ENCODE data around the gene CD247.
A peak's percentile ranks its signal among the peaks of the same experiment; 100 is the strongest.

CD247 gene

DNA sequence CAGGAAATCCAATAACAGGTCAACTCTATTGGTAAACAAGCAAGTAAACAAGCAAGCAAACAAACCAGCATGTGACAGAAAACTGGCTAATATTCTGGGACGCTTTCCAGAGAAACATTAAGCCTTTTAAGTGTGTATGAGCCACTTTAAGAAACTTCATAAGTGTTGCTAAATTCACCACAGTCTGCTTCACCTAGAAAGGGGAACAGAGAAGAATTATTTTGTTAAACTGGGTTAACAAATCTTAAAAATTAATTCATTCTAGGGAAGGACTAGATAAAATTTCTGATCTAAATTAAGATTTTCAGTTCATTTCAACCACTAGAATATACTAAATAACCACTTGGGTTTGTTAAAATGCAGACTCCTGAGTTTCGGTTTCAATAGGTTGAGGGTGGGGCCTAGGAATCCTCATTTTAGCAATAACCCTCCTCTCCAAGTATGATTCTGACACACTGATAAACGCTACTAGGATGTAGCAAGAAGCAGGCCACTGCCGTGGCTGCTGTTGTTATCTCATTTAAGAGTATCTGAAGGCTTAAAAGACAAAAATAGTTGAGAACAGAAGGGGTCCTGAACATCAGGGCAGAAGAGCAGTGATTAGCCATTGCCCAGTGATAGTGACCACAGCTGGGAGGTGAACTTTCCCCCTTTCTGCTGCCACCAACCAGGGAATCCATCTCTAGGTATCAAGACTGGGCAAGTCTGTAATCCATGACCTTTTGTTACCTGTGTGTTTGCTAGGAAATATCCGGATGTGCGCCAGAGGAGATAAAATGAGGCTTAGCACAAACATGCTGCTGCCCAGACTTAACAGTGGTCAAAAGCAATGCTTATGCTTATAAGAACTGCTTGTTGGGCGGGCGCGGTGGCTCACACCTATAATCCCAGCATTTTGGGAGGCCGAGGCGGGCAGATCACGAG is 24.0 kb upstream of the CD247 start:
- DNase-seq: no peak

DNA sequence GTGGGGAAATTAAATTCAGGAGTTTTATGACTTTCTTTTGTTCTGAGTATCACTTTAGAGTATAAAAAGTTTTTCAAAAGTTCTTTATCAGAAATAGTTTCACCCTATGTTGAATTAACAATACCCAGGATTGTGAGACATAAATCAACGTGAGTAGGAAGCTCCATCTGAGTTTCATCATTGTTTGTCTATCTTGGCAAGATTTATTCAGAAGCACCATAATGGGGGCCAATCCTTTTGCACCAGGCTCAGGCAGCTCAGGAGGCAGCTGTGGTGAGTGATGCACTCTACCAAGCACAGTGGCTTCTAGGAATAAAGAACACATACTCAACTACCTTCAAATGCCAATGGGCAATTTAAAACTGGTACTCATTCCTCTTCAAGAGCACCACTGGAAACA is 23.3 kb upstream of the CD247 start:
- DNase-seq: no peak

DNA sequence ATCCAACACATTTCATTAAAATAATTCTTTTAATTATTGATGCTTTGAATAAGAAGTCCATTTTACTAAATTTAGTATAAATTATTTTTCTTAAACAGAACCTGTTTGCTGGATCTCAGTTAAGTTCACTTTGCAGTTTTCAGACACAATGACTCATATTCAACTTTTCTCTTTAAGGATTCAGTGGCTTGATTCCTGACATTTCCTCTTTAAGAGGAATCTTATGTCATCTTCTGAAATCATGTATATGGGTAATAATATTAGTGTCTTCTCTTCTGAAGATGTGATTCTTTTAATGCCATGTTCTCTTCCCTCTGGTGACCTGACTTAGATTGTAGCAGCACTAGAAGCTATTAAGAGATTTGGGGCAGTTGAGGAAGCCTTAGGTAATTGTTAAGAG is 22.7 kb upstream of the CD247 start:
- no peak for DNase-seq

DNA sequence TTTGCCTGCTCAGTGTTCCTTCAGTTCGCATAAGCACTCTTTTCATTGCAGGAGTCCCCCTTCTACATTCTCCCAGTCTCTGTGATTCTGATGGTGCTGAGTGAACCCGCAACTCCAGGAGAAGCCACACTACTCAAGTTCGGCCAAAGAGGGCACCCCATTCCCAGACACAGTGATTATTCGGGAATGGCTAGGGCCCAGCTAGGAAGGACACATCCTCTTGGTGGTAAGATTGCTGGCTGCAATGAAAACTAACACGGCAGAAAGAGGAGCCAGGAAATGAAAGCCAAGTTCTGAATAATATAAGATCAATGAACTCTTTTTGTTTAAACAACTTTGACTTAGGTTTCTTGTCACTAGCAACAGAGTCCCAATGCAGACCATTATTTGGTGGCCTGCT is 20.3 kb upstream of the CD247 start:
- no peak for DNase-seq

DNA sequence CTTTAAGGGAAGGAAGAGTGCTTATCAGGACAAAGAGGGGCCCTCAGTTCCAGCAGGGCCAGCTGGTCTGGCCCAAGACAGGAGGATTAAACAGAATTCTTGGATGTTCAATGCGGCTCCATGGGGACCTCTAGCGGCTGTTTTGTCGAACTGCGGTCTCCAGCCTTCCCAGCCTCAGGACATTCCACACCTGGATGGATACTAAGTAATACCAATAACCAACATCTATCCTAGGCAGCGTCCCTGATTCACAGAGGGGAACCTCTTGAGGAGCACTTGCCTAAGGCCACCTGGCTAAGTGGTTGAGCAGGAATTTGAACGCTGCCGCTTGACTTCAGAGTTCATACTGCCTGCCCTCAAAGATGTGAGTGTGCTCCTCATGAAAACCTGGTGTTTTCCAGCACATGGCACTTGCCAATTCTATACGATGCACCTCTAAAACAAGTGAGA is 15.5 kb upstream of the CD247 start:
- peak; percentile 56 for DNase-seq

DNA sequence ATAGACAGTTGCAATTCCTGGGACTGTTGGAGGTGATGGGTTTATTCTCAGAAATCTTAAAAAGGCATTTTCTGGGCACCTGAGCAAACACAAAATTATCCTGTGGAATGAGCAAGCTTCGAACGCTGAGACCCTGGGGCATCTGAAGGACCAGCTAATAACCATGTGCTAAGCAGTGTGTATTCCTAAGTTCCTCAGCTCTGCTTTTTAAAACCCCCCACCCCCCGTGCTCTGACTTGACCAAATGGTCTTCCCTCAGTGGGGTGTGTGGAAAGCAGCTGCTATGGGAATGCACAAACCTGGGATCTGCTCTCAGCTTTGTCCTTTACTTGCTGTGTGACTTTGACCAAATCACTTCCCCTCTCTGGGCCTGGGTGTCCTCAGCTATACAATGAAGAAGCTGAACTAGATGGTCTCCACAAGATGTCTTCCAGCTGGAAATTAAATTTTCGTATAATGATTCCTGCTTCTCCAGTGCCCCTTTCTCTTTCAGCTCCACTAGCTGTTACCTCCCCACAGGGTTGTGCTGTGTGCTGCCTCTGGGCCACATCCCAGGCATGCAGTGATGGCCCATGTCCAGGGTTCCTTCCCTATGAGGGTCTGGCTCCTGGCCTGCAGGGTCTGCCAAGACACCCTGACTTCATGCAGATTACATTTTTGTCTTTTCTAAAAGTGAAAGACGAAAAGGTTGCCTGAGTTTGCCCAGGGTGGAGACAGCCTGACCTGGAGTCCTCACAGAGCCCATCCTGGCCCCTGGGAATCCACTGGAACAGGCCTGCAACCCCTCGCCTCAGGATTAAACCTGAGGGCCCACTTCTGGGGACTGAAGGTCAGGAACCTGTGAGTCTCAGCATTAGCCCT is 14.9 kb upstream of the CD247 start:
- DNase-seq: no peak

DNA sequence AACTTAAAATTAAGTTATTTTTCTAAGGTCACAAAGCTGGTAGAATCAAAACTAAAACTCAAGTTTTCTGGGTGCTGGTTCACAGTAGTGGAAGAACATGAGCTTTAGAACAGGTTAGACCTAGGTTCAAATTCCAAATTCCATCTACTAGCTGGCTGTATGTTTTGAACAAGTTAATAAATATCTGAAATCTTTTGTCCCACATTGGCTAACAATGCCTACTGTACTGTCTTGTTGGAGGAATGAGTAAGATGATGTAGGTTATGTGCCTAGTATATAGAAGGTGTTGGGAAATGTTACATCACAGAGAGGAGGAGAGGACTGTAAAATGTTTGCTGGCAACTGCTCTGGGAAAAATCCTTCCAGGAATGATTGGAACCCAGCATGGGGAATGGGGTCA is 14.0 kb upstream of the CD247 start:
- DNase-seq: no peak

DNA sequence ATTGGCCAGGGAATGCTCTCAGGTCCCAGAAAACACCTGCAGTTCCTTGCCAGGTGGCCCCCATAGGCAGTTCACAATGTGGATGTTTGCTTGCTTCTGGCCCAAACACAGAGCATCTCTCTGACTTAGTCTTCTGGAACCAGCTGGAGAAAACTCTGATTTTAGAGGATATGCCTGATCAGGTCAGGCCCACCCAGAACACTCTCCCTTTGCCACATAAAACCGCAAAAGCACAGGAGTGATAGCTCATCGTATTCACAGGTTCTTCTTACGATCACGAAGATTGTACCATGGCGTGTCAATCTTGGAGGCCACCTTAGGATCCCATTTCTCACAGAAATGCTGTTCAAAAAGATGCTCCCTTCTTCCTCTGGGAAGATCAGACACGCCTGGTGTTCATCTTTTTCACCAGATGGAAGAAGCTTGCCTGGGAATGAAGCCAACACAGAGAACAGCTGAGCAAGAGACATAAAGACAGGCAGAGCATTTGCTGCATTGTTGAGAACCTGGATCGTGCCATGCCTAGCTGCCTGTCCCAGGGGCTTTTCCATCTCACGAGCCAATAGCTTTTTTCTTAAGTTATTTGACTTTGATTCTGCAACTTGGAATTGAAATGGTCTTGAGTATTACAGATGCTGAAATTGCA is 11.6 kb upstream of the CD247 start:
- no peak for DNase-seq

DNA sequence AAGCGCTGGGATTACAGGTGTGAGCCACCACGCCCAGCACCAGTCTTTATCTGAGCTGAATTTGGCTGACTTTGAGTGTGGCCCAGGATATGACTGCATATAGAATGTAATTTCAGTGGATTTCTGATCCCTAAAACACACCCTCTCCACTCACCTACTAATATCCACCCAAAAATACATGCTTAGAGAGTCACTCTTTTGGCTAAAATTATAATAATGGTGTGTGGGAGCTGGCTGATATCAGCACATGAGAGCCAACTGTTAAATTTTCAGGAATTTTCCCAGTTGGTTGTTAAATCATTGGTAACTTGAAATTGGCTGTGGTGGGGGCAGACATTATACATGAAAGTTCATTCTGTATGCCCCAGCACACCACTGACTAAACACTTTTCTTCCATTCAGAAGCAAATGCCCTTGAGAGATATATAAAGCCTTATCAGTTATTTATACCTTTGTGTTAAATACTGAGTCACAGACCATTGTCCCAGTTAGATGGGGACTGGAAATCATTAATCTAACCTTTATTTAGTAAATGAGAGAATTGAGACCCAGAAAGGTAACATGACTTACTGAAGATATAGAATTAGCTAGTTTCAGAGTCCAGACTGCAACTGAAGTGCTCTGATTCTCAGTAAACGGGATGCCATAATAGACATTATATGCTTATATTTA is 9.9 kb upstream of the CD247 start:
- DNase-seq: no peak

DNA sequence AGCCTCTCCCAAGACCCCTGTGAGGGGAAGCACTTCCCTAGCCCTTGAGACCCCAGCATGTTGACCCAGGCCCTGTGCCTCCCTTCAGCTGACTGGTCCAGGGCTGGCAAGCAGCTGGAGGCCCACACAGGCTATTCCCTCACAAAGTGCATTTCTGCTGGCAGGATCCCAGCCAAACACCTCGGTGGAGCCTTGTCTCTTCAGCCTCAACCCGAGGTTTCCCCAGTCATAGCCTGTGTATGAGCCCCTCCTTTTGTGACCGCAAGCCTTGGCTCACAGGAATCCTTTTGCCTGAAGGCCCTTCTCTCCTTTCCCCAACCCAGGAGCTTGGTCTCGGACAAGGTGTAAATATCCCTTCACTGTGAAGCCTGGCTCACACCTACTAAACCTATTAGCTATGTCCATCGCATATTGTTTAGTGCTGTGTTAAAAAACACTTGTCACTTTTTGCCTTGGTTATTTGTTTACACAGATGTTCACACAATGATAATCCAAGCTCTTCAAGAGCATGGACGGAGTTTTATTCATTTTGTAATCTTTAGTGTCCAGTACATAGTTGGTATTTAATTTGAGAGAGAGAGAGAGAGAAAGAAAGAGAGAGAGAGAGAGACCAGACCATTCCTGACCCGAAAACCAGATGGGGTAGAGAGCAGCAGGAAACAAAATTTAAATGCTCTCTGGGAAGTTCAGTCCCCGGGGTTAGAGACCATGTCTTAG is 8.5 kb upstream of the CD247 start:
- DNase-seq: no peak

DNA sequence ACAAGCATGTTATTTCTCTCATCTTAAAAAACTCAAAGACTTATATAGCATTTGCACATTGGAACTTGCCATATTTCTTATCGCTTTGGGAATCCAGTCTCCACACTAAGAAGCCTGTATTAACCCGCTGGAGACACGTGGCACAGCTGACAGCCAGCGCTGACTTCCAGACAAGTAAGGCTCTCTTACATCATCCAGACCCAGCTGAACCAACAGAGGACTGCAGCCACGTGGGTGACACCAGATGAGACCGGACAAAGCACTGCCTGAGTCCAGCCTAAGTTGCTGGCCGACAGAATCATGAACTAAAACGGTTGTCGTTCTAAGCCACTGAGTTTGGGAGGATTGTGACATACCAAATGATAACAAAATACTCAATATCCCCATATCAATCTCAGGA is 6.3 kb upstream of the CD247 start:
- no peak for DNase-seq

DNA sequence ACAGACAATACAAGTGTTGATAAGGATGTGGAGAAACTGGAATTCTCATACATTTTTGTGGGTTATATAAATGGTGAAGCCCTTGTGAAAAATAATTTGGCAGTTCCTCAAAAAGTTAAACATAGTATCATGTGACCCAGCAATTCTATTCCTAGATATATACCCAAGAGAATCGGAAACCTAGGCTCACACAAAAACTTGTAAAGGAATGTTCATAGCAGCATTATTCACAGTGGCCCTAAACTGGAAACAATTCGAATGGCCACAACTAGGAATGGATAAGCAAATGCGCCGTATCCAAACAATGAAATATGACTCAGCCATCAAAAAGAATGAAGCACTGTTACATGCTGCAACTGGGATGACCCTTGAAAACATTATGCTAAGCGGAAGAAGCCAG is 3.9 kb upstream of the CD247 start:
- DNase-seq: no peak

DNA sequence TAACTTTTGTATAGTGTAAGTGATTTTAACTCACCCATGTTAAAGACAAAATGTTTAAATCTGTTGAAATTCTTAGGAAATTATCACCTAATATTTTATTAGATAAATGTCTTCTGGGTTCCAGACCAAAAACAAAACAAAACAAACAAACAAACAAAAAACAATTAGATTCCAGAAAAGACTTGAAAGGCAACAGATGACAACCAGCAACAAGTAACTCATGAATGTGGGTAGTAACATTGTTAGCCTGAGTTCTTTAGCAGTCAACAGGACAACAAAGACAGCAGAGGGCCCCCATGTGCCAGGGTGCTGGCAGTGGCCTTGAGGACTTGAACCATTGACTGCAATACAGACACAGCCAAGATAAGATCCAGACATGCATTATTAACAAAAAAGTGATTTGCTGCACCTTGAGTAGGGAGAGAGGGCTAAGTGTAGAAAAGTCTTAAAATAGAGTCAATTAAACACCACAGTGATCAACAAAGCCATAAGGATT is 2.4 kb upstream of the CD247 start:
- no peak for DNase-seq

DNA sequence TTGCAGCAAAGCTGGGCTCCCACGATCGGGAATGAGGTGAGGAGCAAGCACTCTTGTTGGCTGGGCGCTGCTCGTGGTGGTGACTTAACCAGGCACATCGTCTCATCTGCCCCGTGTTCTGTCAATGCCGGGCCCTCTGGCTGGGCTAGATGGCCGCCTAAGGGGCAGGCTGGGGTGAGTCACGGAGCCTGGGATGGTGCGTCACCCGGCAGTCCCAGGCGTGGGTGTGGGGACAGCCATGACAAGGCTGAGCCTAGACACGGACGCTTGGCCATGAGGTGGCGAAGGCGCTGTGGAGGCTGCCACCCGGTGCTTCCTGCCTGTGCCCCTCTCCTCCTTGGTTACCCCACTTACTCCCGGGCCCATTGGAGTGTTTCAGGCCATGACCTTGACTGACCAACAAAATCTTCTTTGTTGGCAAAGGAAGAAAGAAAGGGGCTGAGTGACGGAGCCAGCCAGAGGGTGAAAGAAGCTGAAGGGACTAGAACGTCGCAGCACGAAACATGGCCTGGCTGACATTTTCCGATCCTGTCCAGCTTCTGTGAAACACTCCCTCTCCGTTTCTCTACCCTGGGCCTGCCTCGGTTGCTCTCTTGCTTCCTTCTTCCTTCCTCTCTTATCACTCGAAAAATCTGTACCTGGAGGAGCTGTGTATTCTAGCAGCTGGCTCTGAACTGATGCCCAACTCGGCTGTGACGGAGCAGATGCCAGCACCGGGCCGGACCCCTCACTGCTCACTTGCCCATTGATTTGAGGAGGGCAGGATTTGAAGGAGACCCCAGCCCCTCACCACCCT is 596 bp downstream of the CD247 start:
- no peak for DNase-seq

DNA sequence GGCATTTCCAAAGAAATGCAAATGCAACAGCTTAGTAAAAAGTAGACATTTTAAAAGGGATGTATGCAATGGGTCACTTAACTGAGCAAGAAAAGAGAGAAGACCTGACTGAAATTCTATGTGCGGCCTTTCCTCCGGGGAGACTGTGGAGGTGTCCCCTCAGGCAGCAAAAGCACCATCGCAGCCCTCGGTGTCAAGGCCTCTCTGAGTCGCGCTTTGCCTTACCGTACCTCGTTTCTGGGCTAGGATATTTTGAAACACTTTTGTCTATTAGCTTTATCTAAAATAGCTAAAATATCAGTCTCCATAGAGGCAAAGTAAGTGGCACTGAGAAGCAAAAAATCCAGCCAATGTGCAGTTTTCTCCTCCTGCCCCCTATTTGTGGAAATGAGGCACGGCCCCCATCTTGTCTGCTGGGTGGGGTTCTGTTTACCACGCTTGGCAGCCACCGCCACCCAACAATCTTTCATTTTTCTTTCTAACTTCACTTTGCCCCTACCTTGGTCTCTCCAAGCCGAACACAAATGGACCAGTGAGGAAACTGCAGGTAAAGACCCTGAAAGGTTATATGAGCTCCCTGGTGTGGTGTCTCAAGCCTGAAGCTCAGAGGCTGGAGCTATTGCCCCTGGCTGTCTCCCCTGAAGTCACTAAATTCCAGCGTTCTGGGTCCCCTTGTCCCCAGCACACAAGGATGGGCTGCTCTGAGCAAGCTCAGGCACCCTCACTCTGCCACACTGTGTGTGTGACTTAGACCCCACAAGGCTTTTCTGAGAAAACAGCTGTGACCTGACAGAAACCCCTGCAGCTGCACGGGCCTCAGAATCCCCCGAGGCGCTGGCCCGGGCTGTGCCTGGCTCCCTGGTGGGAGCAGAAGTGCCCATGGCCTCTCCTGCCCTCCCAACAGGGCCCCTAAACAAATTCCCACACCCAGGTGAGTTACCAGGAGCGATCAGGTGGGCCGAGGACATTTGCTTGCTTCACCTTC is 1.6 kb downstream of the CD247 start:
- DNase-seq: no peak

DNA sequence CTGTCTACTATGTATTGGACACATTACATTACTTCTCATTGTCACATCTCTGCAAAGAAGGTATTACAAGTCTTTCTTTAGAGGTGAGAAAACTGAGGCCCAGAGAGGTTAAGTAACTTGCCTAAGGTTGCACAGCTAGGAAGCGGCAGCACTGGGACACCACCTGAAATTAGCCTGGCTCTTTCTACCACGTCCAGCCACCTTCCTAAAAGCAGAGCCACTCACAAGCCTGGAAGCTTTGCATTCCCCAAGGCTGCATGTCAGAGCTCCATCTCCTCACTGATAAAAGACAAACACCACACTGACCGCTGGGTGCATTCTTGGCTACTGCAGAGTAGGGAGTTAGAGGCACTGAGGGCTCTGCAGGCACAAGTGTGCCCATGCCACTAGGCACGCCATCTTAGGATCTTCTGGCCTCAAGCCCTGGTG is 2.4 kb downstream of the CD247 start:
- no peak for DNase-seq

DNA sequence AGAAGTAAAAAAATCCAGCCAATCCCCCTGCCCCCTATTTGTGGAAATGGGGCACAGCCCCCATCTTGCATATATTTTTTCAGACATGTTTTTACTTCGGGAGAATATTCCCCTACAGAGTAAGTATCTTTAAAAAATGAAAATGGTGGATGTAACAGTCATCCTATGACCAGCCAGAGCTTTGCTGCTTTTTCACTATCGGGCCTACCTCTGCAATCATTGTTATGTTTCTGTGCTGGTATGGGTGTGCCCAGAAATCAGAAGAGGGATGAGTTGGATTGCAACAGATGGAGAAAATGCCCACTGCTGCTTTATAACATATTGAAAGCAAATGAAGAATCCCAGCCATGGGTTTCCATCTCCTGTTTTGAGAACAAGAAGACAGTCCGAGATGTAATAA is 2.9 kb downstream of the CD247 start:
- DNase-seq: no peak

DNA sequence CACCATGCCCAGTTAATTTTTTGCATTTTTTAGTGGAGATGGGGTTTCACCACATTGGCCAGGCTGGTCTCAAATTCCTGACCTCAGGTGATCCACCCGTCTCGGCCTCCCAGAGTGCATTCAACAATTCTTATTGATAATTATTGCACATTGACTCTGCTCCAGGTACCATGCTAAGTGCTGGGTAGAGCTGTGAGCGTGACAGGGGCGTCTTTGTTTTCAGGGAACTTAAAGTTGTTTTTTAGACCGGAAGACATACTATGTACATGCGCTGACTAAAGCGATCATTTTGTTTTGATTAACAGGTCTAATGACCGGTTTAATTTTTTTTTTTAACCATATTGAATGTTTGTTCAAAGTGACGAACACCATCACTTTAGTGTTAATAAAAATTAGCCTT is 4.0 kb downstream of the CD247 start:
- no peak for DNase-seq

DNA sequence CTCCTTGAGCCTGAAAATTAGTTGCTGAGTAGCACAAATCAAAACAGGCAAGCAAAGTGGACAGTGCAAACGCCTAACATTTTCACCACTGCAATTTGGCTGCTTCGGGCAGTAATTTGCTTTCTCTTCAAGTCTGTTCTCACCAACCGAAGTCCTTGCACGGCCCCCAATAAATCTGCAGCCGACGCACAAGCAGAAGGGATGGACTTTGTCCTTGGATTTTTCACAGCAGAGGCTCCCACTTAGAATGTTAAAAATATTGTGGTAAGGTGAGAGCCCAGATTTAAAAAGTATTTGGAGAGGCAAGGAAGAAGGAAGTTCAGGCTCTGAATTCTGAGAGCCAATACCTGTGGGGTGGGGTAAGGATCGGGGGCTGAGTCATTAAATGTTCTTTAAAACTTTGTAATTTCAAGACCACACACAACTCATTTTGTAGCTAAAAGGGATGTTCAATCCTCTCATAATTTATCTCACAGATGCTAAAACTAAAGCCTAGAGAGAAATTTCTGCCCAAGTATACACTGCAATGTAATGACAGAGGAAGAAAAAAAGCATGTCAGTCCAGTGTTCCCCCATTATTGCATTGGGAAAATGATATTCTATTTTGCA is 6.2 kb downstream of the CD247 start:
- DNase-seq: no peak

Measured in 8988T (cell line).